ENCODE measurements around the gene ZBTB8B.

ZBTB8B gene

GRCh38 chr1:32509939-32510338, 45.1 kb downstream of the ZBTB8B start:
- H3K36me3 Mint-ChIP-seq (ENCODE audit: low read depth) = no peaks in the 10 kb centered on the region
- no peak overlapping the region for H3K27ac Mint-ChIP-seq
- H3K4me1 Mint-ChIP-seq (ENCODE audit: low read depth) = no peaks in the 10 kb centered on the region
- no peak overlapping the region for H3K4me3 Mint-ChIP-seq
- H3K27me3 Mint-ChIP-seq = peaks cover 28% of the 10 kb centered on the region
- no peaks in the 10 kb centered on the region for H3K9me3 Mint-ChIP-seq
- DNase-seq = no peak

All from activated T-cell treated with anti-CD3 and anti-CD28 coated beads, Interleukin-2, amount 50 U/mL, for 24 hours (primary cell).